Skeletal muscle satellite cell (primary cell): ENCODE measurements around the gene RIMBP3C.
A peak's percentile ranks its signal among the peaks of the same experiment; 100 is the strongest.
"Not testable (repeated sequence)": the region's sequence is repeated elsewhere in the genome, so short reads cannot be mapped to it uniquely, and the experiment has no call there.

Experiments
- H3K27me3 ChIP-seq: 2 replicates; pipeline ENCODE4 v1.7.0; 2013; ENCODE audit warnings: low read length; ENCODE audit not compliant: control insufficient read depth, insufficient read depth
- H3K36me3 ChIP-seq: 2 replicates; pipeline ENCODE4 v1.7.0; 2013; ENCODE audit warnings: mild to moderate bottlenecking, control low read depth, low read length; ENCODE audit not compliant: insufficient read depth
- H3K4me1 ChIP-seq: 2 replicates; pipeline ENCODE4 v1.7.0; 2013; ENCODE audit warnings: low read length; ENCODE audit not compliant: control insufficient read depth, insufficient read depth
- H3K4me2 ChIP-seq: 2 replicates; pipeline ENCODE4 v1.7.0; 2013; ENCODE audit warnings: mild to moderate bottlenecking, low read length
- H3K4me3 ChIP-seq: 2 replicates; pipeline ENCODE4 v1.7.0; 2013; ENCODE audit warnings: low read length
- H3K9ac ChIP-seq: 2 replicates; pipeline ENCODE4 v1.7.0; 2013; ENCODE audit warnings: mild to moderate bottlenecking, low read depth, low read length, moderate library complexity
- H3K9me3 ChIP-seq: replicated peaks from 2 replicates; pipeline ENCODE4 v1.7.0; 2013; ENCODE audit warnings: mild to moderate bottlenecking, control low read depth, low read length

RIMBP3C gene

DNA sequence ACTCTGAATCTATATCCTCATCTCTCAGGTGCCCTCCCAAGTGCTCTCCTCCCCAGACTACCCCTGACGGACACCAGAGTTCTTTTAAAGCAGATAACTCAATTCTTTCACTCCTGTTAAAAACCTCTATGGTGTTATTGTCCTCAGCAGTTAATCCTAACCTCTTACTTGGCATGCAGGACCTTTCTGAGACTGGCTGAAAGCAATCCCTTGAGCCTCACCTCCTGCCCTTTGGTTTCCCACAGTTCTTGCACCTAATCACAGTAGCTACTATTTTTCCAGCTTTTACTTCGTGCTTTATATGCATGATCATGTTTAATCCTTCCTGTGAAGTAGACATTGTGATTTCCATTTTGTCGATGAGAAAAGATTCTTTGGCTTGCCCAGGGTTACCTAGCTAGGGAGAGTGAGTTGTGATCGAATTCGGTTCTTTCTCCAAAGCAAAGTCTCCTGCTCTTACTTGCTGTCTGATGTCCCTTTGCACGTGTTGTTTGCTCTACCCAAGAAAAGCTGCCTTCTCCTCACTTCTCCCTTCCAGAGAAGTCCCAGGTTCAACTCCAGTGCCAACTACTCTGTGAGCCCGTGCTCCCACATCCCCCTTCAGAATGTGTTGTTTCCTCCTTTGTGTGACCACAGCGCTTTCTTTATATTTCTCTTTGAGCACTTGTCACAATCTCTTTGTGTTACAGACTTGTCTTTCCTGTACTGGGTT lies 18.4 kb upstream of the RIMBP3C start:
- peak overlapping the region; percentile 94 for H3K4me3 ChIP-seq
- no peaks in the 10 kb centered on the region for H3K27me3 ChIP-seq
- peak overlapping the region; percentile 86 for H3K4me2 ChIP-seq
- H3K9ac ChIP-seq = peak overlapping the region; percentile 99
- no peaks in the 10 kb centered on the region for H3K9me3 ChIP-seq
- H3K36me3 ChIP-seq = peaks cover 12% of the 10 kb centered on the region
- H3K4me1 ChIP-seq = peaks cover 33% of the 10 kb centered on the region

- H3K36me3 ChIP-seq = peaks cover 12% of the 10 kb centered on the region
- H3K9me3 ChIP-seq = not testable (repeated sequence)
These were observed 17.8 kb upstream of the RIMBP3C start for GRCh38 chr22:21569076-21569427.

DNA sequence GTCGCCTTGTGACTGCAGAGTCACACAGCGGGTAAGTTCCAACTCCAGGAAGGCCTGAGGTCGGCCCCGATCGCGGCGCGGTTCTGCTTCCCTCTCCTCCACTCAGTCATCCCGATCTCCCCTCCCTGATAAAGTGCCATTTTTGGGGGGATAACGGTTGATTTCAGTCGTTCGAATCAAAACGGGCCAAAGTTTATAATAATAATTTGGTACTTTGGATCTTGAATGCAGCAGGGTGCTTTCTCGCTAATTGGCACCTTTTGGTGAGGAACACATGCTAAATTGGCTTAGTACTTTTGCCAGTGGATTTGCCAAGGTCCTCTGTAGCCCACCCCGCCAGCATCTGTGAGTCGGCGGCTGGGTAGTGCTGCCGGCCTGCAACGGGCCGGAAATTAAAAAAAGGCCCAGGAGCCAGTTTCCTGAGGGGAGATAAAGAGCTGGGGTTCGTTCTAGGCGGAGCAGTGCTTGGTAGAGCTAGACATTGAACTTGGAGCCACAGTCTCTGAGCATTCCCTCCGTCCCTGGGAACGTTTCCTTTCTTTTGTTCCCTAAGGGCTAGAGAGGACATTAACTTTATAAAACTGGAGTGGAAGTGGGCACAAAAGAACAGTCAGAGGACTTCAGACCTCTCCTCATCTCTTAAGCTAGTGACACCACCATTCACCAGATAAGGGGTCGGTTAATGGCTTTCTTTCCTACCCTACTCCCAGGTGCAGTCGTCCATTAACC lies 17.2 kb upstream of the RIMBP3C start:
- peaks cover 12% of the 10 kb centered on the region for H3K36me3 ChIP-seq
- peak overlapping the region; percentile 94 for H3K4me3 ChIP-seq
- H3K27me3 ChIP-seq = no peaks in the 10 kb centered on the region
- H3K9me3 ChIP-seq = no peaks in the 10 kb centered on the region
- H3K4me1 ChIP-seq = peaks cover 22% of the 10 kb centered on the region
- H3K4me2 ChIP-seq = peak overlapping the region; percentile 86
- H3K9ac ChIP-seq = peak overlapping the region; percentile 99

More at GRCh38 chr22:21569076-21569427, 17.8 kb upstream of the RIMBP3C start:
- not testable (repeated sequence) for H3K27me3 ChIP-seq
- H3K4me1 ChIP-seq = peaks cover 28% of the 10 kb centered on the region
- H3K4me2 ChIP-seq = peak overlapping the region; percentile 86
- peak overlapping the region; percentile 99 for H3K9ac ChIP-seq
- peak overlapping the region; percentile 94 for H3K4me3 ChIP-seq

- no peaks in the 10 kb centered on the region for H3K27me3 ChIP-seq
- H3K9me3 ChIP-seq = no peaks in the 10 kb centered on the region
- H3K4me2 ChIP-seq = peak within 1 kb of the TSS; percentile 86
- H3K4me3 ChIP-seq = peak within 1 kb of the TSS; percentile 94
- peaks cover 22% of the 10 kb centered on the region for H3K4me1 ChIP-seq
- peaks cover 8% of the 10 kb centered on the region for H3K36me3 ChIP-seq
- peak within 1 kb of the TSS; percentile 99 for H3K9ac ChIP-seq
These were observed 16.4 kb upstream of the RIMBP3C start, which contains the start of gene UBE2L3 for GRCh38 chr22:21567456-21568346. TSS of gene UBE2L3 (plus strand) at chr22:21567714. CDS start at chr22:21567745, 31 bp downstream.

DNA sequence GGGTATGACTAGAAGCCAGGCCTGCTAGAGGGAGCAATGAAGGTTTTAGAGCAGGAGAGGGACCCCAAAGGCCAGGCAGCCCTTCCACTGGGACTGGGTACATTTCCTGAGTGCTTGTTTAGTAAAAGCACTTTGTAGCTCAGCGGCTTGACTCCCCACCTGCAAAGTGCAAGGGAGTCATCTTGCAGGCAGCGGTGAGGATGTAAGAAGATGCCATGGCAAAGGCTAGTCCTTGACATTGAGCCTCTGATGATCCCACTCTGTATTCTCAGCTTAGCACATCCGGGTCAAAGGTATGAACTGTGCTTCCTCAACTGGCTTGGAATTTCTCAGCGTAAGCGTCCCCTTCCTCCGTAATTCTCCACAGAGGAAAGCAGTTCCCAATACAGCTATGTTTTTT lies 13.2 kb upstream of the RIMBP3C start:
- Histone ChIP-seq H3K36me3 (no peaks in the 10 kb centered on the region), H3K27me3 (no peaks in the 10 kb centered on the region), H3K4me2 (no peak overlapping the region), H3K4me1 (peaks cover 3% of the 10 kb centered on the region), H3K4me3 (no peak overlapping the region), H3K9ac (no peak overlapping the region), H3K9me3 (no peaks in the 10 kb centered on the region)

GRCh38 chr22:21563912-21564311 lies 12.7 kb upstream of the RIMBP3C start:
- Histone ChIP-seq H3K9ac (no peak overlapping the region), H3K36me3 (no peaks in the 10 kb centered on the region), H3K4me1 (no peaks in the 10 kb centered on the region), H3K9me3 (no peaks in the 10 kb centered on the region), H3K4me2 (no peak overlapping the region), H3K27me3 (no peaks in the 10 kb centered on the region), H3K4me3 (no peak overlapping the region)

DNA sequence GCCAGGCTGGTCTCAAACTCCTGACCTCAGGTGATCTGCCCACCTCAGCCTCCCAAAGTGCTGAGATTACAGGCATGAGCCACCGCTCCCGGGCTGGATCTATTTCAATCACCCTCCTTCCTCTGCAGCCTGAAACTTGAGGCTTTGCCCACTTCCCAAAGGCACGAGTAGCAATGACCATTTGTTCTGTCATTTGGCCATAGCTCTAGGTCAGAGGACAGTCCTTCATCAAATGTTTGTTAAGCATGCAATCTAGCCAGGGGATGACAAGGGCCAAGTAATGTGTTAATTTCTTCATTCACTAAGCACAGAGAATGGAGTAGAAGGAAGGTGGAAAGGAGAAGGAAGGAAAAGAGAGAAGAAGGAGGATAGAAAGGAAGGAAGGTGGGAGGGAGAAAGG lies 9.4 kb upstream of the RIMBP3C start:
- H3K27me3 ChIP-seq, H3K4me3 ChIP-seq, H3K4me1 ChIP-seq, H3K36me3 ChIP-seq, H3K9ac ChIP-seq, H3K9me3 ChIP-seq, H3K4me2 ChIP-seq: not testable (repeated sequence)

DNA sequence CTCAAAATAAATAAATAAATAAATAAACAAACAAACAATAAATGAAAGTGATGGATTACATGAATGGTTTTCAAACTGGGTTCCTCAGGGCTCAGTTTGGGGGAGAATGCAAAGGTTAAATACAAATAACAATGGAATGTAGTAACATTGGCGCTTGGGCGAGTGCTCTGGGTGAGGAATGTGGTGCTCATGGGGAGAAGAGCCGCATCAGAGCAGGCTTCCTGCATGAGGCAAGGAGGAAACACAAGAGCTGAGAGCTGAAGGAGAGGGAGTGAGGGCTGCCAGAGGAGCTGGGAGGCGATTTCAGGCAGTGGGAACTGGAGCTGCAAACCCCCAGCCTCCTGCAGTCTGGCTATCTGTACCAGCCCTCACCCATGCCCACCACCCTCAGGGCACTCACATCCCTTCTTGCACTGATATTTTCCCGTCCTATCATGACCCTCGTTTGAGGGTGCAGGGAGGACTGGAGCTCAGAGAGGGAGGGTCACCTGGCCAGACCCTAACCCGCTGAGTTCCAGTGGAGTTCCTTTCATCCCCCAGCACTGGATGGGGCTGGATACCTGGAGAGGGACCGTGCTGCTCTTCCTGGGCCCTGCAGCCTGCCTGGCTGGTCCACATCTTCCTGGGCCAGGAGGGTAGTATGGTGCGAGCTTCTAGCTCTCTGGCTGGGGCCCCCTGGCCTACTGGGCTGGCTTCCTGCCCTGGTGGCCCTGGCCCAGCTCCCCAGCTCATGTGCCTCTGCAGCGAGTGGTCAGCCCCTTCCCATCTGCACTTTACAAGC lies 8.3 kb upstream of the RIMBP3C start:
- H3K4me1 ChIP-seq, H3K4me3 ChIP-seq, H3K27me3 ChIP-seq, H3K36me3 ChIP-seq, H3K4me2 ChIP-seq, H3K9me3 ChIP-seq, H3K9ac ChIP-seq: not testable (repeated sequence)

GRCh38 chr22:21550678-21551047 lies 598 bp downstream of the RIMBP3C start:
- not testable (repeated sequence) for H3K9ac ChIP-seq, H3K9me3 ChIP-seq, H3K4me3 ChIP-seq, H3K4me2 ChIP-seq, H3K36me3 ChIP-seq, H3K4me1 ChIP-seq, H3K27me3 ChIP-seq

DNA sequence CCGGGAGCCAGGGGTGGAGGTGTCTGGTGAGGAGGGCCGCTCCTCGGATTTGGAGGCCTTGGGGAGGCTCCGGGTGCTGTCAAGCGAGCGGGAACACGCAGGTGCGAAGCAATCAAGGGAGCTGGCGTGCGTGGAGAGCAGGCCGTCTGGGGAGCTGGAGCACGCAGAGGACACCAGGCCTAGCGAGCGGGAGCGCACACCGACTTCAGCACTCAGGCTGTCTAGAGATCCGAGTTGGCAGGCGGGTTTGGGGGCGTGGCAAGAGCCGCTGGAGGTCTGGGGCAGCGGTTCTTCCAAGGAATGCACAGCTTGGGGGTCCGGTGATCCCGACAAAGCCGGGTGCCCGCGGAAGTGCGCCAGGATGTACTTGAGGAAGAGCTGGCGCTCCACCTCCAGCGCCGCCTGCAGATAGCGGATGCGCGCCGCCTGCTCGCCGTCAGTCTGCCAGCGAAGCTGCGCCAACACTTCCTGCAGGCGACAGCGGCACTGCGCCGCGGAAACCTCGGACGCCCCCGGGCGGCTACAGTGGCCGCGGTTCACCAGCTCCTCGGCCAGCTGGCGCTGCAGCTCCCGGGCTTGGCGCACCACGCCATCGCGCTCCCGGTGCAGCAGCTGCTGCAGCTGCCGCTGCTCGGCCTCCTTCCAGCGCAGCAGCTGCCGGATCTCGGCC lies 1.1 kb downstream of the RIMBP3C start:
- H3K4me1 ChIP-seq, H3K4me3 ChIP-seq, H3K27me3 ChIP-seq, H3K4me2 ChIP-seq, H3K9me3 ChIP-seq, H3K9ac ChIP-seq, H3K36me3 ChIP-seq: not testable (repeated sequence)
